Astrocyte (in vitro differentiated cells and primary cell): ENCODE results near the gene PPFIA3. TPM values are rescaled to one million over a fixed set of nuclear protein-coding genes. Genes with fewer than 3 reads are reported as not detected.

Experiments
- DNase-seq: peaks from one replicate; pipeline ENCODE4 v3.0.0-alpha.2; 2010; ENCODE audit warnings: low read depth
- FAIRE-seq: peaks from 2 replicates; lab custom pipeline; 2011; peaks lifted over from hg19 to GRCh38; lab: Jason Lieb, UNC
- H2AFZ ChIP-seq: 2 replicates; pipeline ENCODE4 v1.6.0; 2012; ENCODE audit warnings: low read depth, low read length, inconsistent platforms
- H3K27ac ChIP-seq: 2 replicates; pipeline ENCODE4 v1.5.1; 2011; ENCODE audit warnings: low read depth, low read length, inconsistent platforms
- H3K27me3 ChIP-seq: 2 replicates; pipeline ENCODE4 v1.6.0; 2011; ENCODE audit warnings: low read length, inconsistent platforms; ENCODE audit not compliant: insufficient read depth
- H3K36me3 ChIP-seq: 2 replicates; pipeline ENCODE4 v1.5.1; 2011; ENCODE audit warnings: low read length, inconsistent platforms; ENCODE audit not compliant: insufficient read depth
- H3K4me1 ChIP-seq: 2 replicates; pipeline ENCODE4 v1.5.1; 2011; ENCODE audit warnings: low read length, inconsistent platforms; ENCODE audit not compliant: insufficient read depth
- H3K4me2 ChIP-seq: 2 replicates; pipeline ENCODE4 v1.6.0; 2012; ENCODE audit warnings: low read length, inconsistent platforms
- H3K4me3 ChIP-seq: 2 replicates; pipeline ENCODE4 v1.5.1; 2011; ENCODE audit warnings: low read depth, mild to moderate bottlenecking, low read length, inconsistent platforms; ENCODE audit not compliant: insufficient read depth
- H3K79me2 ChIP-seq: 2 replicates; pipeline ENCODE4 v1.6.0; 2012; ENCODE audit warnings: mild to moderate bottlenecking, low read length, inconsistent platforms; ENCODE audit not compliant: insufficient read depth
- H3K9ac ChIP-seq: 2 replicates; pipeline ENCODE4 v1.6.0; 2012; ENCODE audit warnings: mild to moderate bottlenecking, low read length, inconsistent platforms
- H3K9me3 ChIP-seq: 2 replicates; pipeline ENCODE4 v1.5.1; 2012; ENCODE audit warnings: low read depth, mild to moderate bottlenecking, low read length, inconsistent platforms; ENCODE audit not compliant: insufficient read depth
- H4K20me1 ChIP-seq: 2 replicates; pipeline ENCODE4 v1.6.0; 2012; ENCODE audit warnings: low read length, inconsistent platforms; ENCODE audit not compliant: insufficient read depth
- H3K27ac Mint-ChIP-seq: one replicate; pipeline ENCODE4 v1.8.0; 2021; ENCODE audit warnings: mild to moderate bottlenecking, mixed read lengths; ENCODE audit not compliant: unreplicated experiment
- H3K27me3 Mint-ChIP-seq: one replicate; pipeline ENCODE4 v1.8.0; 2021; ENCODE audit warnings: low read depth, mixed read lengths; ENCODE audit not compliant: unreplicated experiment
- H3K36me3 Mint-ChIP-seq: one replicate; pipeline ENCODE4 v1.8.0; 2021; ENCODE audit warnings: low read depth, mixed read lengths; ENCODE audit not compliant: unreplicated experiment
- H3K4me1 Mint-ChIP-seq: one replicate; pipeline ENCODE4 v1.8.0; 2021; ENCODE audit warnings: low read depth, mixed read lengths; ENCODE audit not compliant: unreplicated experiment
- H3K4me3 Mint-ChIP-seq: one replicate; pipeline ENCODE4 v1.8.0; 2021; ENCODE audit warnings: mild to moderate bottlenecking, moderate library complexity, mixed read lengths; ENCODE audit not compliant: unreplicated experiment
- H3K9me3 Mint-ChIP-seq: one replicate; pipeline ENCODE4 v1.8.0; 2021; ENCODE audit warnings: mild to moderate bottlenecking, mixed read lengths; ENCODE audit not compliant: unreplicated experiment
- EZH2 ChIP-seq: IDR thresholded peaks from 2 replicates; pipeline ENCODE4 v1.6.1; 2012; ENCODE audit warnings: mild to moderate bottlenecking, low read length, inconsistent platforms; ENCODE audit not compliant: insufficient read depth
- total RNA-seq: library from RNA; stranded (reverse); gene quantifications from 2 replicates; pipeline ENCODE4 v1.2.1, GENCODE V29; 2021
- TF ChIP-seq, protein P1 (sequence below): IDR thresholded peaks from 2 replicates; pipeline ENCODE4 v1.5.1; 2011; ENCODE audit warnings: low read depth, mild to moderate bottlenecking, inconsistent platforms, low read length, moderate library complexity; ENCODE audit not compliant: insufficient read depth

The PPFIA3 gene
- total RNA-seq, 1 donor from 2014 or later = 9.2 TPM

DNA sequence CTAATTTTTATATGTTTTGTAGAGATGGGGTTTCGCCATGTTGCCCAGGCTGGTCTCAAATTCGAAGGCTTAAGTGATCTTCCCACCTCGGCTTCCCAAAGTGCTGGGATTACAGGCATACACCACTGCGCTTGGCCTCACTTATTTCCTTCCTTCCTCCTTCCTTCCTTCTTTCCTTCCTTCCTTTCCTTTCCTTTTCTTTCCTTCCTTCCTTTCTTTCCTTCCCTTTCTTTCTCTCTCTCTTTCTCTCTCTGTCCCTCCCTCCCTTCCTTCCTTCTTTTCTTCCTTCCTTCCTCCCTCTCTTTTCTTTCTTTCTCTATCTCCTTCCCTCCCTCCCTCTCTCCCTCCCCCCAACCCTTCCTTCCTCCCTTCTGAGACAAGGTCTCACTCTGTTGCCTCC, 75.1 kb downstream of the PPFIA3 start:
- H3K36me3 ChIP-seq = peaks cover 7% of the 10 kb centered on the region
- no peak for FAIRE-seq
- no peak overlapping the region for H3K4me2 ChIP-seq

DNA sequence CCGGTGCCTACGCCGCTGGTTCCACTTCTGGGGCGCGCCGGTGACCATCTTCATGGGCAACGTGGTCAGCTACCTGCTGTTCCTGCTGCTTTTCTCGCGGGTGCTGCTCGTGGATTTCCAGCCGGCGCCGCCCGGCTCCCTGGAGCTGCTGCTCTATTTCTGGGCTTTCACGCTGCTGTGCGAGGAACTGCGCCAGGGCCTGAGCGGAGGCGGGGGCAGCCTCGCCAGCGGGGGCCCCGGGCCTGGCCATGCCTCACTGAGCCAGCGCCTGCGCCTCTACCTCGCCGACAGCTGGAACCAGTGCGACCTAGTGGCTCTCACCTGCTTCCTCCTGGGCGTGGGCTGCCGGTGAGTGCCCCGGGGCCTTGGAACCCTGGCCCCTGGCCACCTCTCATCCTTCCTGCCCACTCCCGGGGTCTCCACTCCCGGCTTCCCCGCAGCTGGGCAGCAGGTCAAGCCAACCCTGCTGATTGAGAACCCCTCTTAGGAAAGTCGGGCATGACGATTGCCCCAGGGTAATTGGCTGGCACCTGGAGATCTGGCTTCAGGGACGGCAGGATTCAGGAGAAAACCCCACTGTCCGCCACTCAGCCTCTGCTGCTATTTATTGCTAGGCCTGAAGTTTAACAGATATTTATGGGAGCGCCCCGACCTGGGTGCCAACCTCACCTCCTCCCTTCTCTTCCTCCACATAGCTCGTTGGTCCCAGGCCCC, 77.3 kb downstream of the PPFIA3 start:
- Mint-ChIP-seq H3K36me3 (peaks cover 26% of the 10 kb centered on the region), H3K4me1 (no peaks in the 10 kb centered on the region), H3K27ac (no peak overlapping the region), H3K9me3 (peaks cover under 1% of the 10 kb centered on the region), H3K27me3 (peaks cover 3% of the 10 kb centered on the region), H3K4me3 (no peak overlapping the region)
- no peak overlapping the region for H3K27ac ChIP-seq
- peaks cover 1% of the 10 kb centered on the region for H3K36me3 ChIP-seq
- no peak overlapping the region for H3K9ac ChIP-seq
- H3K9me3 ChIP-seq = no peaks in the 10 kb centered on the region
- no peak overlapping the region for H2AFZ ChIP-seq
- peaks cover 3% of the 10 kb centered on the region for H3K4me1 ChIP-seq
- TF ChIP-seq, protein P1, sequence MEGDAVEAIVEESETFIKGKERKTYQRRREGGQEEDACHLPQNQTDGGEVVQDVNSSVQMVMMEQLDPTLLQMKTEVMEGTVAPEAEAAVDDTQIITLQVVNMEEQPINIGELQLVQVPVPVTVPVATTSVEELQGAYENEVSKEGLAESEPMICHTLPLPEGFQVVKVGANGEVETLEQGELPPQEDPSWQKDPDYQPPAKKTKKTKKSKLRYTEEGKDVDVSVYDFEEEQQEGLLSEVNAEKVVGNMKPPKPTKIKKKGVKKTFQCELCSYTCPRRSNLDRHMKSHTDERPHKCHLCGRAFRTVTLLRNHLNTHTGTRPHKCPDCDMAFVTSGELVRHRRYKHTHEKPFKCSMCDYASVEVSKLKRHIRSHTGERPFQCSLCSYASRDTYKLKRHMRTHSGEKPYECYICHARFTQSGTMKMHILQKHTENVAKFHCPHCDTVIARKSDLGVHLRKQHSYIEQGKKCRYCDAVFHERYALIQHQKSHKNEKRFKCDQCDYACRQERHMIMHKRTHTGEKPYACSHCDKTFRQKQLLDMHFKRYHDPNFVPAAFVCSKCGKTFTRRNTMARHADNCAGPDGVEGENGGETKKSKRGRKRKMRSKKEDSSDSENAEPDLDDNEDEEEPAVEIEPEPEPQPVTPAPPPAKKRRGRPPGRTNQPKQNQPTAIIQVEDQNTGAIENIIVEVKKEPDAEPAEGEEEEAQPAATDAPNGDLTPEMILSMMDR = no peak
- no peak for TF ChIP-seq EZH2
- DNase-seq = no peak
- H4K20me1 ChIP-seq = no peaks in the 10 kb centered on the region
- FAIRE-seq = no peak
- no peaks in the 10 kb centered on the region for H3K27me3 ChIP-seq
- no peaks in the 10 kb centered on the region for H3K79me2 ChIP-seq
- H3K4me3 ChIP-seq = no peak overlapping the region
- no peak overlapping the region for H3K4me2 ChIP-seq

More for the DNA sequence above, 75.1 kb downstream of the PPFIA3 start:
- Mint-ChIP-seq H3K4me3 (no peak overlapping the region), H3K4me1 (no peaks in the 10 kb centered on the region), H3K27me3 (peaks cover 3% of the 10 kb centered on the region), H3K9me3 (peaks cover 3% of the 10 kb centered on the region), H3K27ac (no peak overlapping the region), H3K36me3 (peaks cover 38% of the 10 kb centered on the region)
- no peak overlapping the region for H3K27ac ChIP-seq
- no peaks in the 10 kb centered on the region for H3K79me2 ChIP-seq
- no peaks in the 10 kb centered on the region for H4K20me1 ChIP-seq
- peaks cover 3% of the 10 kb centered on the region for H3K4me1 ChIP-seq
- no peak for DNase-seq
- H3K9me3 ChIP-seq = no peaks in the 10 kb centered on the region
- no peak overlapping the region for H3K4me3 ChIP-seq
- no peak overlapping the region for H3K9ac ChIP-seq
- no peak overlapping the region for H2AFZ ChIP-seq
- no peak for TF ChIP-seq EZH2
- TF ChIP-seq, protein P1 = no peak
- H3K27me3 ChIP-seq = no peaks in the 10 kb centered on the region

DNA sequence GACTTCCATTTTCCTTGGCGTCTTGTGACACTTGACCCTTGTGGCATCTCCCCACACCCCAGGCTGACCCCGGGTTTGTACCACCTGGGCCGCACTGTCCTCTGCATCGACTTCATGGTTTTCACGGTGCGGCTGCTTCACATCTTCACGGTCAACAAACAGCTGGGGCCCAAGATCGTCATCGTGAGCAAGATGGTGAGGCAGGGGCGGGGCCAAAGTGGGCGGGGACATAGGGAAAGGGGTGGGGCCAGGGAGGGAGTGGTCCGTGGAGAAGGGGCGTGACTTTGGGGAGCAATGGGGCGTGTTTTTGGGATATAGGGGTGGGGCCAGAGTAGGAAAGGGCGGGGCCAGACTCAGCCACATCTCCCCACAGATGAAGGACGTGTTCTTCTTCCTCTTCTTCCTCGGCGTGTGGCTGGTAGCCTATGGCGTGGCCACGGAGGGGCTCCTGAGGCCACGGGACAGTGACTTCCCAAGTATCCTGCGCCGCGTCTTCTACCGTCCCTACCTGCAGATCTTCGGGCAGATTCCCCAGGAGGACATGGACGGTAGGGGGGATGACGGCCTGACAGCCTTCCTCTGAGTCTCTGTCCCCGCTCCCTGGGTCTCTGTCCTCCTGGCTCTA, 81.0 kb downstream of the PPFIA3 start:
- Mint-ChIP-seq H3K4me1 (no peaks in the 10 kb centered on the region), H3K4me3 (no peak overlapping the region), H3K27ac (no peak overlapping the region), H3K36me3 (peaks cover 27% of the 10 kb centered on the region), H3K9me3 (no peaks in the 10 kb centered on the region), H3K27me3 (no peaks in the 10 kb centered on the region)
- no peak overlapping the region for H3K9ac ChIP-seq
- no peak overlapping the region for H3K4me2 ChIP-seq
- DNase-seq = no peak
- H2AFZ ChIP-seq = no peak overlapping the region
- no peaks in the 10 kb centered on the region for H4K20me1 ChIP-seq
- no peak overlapping the region for H3K27ac ChIP-seq
- peaks cover 7% of the 10 kb centered on the region for H3K36me3 ChIP-seq
- peaks cover 7% of the 10 kb centered on the region for H3K4me1 ChIP-seq
- H3K79me2 ChIP-seq = no peaks in the 10 kb centered on the region
- H3K9me3 ChIP-seq = no peaks in the 10 kb centered on the region
- no peak overlapping the region for H3K4me3 ChIP-seq
- H3K27me3 ChIP-seq = no peaks in the 10 kb centered on the region
- no peak for FAIRE-seq
- TF ChIP-seq, protein P1 = no peak
- no peak for TF ChIP-seq EZH2
